ENCODE results near the gene PRPF40A. TPM values are rescaled to one million over a fixed set of nuclear protein-coding genes. Genes with fewer than 3 reads are reported as not detected.

PRPF40A gene
- total and polyA plus RNA-seq, 2 experiments from 2014 or later: 254 to 261 TPM

DNA sequence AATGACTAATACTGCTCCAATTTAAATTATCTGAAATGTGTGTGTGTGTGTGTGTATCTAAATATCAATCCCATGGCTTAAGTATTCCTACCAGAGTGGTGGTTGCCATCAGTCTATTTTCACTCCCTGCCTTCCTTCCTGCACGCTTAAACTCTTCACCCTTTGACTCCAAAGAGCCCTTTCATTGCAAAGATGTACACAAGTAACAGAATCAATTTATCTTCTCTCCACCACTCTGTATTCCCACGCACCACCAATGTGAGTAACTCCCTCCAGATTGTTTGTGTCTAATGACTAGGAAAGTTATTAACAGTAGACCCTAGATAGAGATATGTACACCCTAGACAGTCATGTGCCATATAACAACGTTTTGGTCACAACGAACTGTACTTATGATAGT is 44.0 kb upstream of the PRPF40A start (continued):
- TF ChIP-seq, protein P1, sequence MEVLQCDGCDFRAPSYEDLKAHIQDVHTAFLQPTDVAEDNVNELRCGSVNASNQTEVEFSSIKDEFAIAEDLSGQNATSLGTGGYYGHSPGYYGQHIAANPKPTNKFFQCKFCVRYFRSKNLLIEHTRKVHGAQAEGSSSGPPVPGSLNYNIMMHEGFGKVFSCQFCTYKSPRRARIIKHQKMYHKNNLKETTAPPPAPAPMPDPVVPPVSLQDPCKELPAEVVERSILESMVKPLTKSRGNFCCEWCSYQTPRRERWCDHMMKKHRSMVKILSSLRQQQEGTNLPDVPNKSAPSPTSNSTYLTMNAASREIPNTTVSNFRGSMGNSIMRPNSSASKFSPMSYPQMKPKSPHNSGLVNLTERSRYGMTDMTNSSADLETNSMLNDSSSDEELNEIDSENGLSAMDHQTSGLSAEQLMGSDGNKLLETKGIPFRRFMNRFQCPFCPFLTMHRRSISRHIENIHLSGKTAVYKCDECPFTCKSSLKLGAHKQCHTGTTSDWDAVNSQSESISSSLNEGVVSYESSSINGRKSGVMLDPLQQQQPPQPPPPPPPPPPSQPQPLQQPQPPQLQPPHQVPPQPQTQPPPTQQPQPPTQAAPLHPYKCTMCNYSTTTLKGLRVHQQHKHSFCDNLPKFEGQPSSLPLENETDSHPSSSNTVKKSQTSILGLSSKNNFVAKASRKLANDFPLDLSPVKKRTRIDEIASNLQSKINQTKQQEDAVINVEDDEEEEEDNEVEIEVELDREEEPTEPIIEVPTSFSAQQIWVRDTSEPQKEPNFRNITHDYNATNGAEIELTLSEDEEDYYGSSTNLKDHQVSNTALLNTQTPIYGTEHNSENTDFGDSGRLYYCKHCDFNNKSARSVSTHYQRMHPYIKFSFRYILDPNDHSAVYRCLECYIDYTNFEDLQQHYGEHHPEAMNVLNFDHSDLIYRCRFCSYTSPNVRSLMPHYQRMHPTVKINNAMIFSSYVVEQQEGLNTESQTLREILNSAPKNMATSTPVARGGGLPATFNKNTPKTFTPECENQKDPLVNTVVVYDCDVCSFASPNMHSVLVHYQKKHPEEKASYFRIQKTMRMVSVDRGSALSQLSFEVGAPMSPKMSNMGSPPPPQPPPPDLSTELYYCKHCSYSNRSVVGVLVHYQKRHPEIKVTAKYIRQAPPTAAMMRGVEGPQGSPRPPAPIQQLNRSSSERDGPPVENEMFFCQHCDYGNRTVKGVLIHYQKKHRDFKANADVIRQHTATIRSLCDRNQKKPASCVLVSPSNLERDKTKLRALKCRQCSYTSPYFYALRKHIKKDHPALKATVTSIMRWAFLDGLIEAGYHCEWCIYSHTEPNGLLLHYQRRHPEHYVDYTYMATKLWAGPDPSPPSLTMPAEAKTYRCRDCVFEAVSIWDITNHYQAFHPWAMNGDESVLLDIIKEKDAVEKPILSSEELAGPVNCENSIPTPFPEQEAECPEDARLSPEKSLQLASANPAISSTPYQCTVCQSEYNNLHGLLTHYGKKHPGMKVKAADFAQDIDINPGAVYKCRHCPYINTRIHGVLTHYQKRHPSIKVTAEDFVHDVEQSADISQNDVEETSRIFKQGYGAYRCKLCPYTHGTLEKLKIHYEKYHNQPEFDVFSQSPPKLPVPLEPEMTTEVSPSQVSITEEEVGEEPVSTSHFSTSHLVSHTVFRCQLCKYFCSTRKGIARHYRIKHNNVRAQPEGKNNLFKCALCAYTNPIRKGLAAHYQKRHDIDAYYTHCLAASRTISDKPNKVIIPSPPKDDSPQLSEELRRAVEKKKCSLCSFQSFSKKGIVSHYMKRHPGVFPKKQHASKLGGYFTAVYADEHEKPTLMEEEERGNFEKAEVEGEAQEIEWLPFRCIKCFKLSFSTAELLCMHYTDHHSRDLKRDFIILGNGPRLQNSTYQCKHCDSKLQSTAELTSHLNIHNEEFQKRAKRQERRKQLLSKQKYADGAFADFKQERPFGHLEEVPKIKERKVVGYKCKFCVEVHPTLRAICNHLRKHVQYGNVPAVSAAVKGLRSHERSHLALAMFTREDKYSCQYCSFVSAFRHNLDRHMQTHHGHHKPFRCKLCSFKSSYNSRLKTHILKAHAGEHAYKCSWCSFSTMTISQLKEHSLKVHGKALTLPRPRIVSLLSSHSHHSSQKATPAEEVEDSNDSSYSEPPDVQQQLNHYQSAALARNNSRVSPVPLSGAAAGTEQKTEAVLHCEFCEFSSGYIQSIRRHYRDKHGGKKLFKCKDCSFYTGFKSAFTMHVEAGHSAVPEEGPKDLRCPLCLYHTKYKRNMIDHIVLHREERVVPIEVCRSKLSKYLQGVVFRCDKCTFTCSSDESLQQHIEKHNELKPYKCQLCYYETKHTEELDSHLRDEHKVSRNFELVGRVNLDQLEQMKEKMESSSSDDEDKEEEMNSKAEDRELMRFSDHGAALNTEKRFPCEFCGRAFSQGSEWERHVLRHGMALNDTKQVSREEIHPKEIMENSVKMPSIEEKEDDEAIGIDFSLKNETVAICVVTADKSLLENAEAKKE (CRISPR knock-in tag; IDR thresholded peaks at IDR 0.05): no peak

DNA sequence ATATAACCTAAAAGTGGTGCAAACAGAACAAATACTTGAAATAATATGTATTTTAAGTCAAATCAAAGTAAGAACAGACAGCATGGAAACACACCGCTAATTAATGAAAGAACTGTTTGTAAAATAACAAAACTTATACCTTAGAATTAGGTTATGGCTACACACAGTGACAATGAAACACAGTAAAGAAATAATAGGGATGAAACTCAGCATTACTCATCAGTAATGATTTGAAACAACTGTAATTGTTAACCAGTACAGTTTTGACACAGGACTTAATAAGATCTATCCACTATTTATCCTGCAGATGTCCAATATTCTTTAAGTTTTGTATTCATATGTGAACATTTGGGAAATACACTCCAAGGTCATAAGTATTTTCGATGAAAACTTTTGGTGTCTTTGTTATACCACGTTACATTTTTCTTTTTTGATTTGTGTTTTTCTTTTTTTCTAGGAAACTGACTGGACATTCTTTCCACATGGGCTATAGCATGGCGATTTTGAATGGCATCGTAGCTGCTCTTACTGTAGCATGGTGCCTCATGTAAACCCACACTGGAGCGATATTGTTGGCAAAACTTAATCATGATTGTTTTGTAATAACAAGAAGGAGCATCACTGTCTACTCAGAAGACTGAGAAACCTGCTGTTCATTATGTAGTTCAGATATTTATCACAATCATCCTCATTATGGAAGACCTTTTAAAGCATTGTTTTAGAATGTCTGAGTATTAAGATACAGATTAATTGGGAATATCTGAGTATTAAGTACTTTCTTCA is 42.2 kb upstream of the PRPF40A start:
- peaks cover 13% of the 10 kb centered on the region for H3K36me3 ChIP-seq (ENCODE audit: insufficient read depth)
- no peaks in the 10 kb centered on the region for H3K9me3 Mint-ChIP-seq
- no peak for DNase-seq (ENCODE audit: low spot score)
- no peak overlapping the region for H3K4me2 ChIP-seq
- H3K27me3 Mint-ChIP-seq (ENCODE audit: insufficient read depth, low read depth, poor library complexity): no peaks in the 10 kb centered on the region
- H3K27me3 ChIP-seq (ENCODE audit: insufficient read depth): no peaks in the 10 kb centered on the region
- no peak for ATAC-seq
- H3K4me1 Mint-ChIP-seq: no peaks in the 10 kb centered on the region
- no peak overlapping the region for H3K4me3 Mint-ChIP-seq
- no peak overlapping the region for H3K27ac Mint-ChIP-seq
- H2AFZ ChIP-seq: no peak overlapping the region
- no peaks in the 10 kb centered on the region for H3F3A ChIP-seq (replicated peaks; ENCODE audit: low read depth)
- no peaks in the 10 kb centered on the region for H3K79me2 ChIP-seq (replicated peaks; ENCODE audit: insufficient read depth)
- no peaks in the 10 kb centered on the region; the same call in none of the 2 replicates for H4K20me1 ChIP-seq (replicated peaks; ENCODE audit: insufficient read depth)
- H3K27ac ChIP-seq (ENCODE audit: low read depth): no peak overlapping the region
- H3K4me3 ChIP-seq: no peak overlapping the region
- H3K4me1 ChIP-seq (ENCODE audit: insufficient read depth): no peaks in the 10 kb centered on the region
- H3K36me3 Mint-ChIP-seq (ENCODE audit: low read depth): peaks cover 13% of the 10 kb centered on the region; the same call in 2 of the 3 replicates
- no peaks in the 10 kb centered on the region for H3K9me2 ChIP-seq (ENCODE audit: insufficient read depth)
- TF ChIP-seq POLR2AphosphoS5 (IDR thresholded peaks at IDR 0.05; ENCODE audit: low read depth): no peak
- TF ChIP-seq, protein P2, sequence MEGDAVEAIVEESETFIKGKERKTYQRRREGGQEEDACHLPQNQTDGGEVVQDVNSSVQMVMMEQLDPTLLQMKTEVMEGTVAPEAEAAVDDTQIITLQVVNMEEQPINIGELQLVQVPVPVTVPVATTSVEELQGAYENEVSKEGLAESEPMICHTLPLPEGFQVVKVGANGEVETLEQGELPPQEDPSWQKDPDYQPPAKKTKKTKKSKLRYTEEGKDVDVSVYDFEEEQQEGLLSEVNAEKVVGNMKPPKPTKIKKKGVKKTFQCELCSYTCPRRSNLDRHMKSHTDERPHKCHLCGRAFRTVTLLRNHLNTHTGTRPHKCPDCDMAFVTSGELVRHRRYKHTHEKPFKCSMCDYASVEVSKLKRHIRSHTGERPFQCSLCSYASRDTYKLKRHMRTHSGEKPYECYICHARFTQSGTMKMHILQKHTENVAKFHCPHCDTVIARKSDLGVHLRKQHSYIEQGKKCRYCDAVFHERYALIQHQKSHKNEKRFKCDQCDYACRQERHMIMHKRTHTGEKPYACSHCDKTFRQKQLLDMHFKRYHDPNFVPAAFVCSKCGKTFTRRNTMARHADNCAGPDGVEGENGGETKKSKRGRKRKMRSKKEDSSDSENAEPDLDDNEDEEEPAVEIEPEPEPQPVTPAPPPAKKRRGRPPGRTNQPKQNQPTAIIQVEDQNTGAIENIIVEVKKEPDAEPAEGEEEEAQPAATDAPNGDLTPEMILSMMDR (conservative IDR thresholded peaks at IDR 0.05; ENCODE audit: low read depth in 2 of 2): no peak
- TF ChIP-seq STAT1 (IDR thresholded peaks at IDR 0.05; ENCODE audit: unreplicated experiment): no peak
- TF ChIP-seq JUNB (IDR thresholded peaks at IDR 0.05; ENCODE audit: unreplicated experiment): no peak
- TF ChIP-seq, protein P1 (CRISPR knock-in tag; IDR thresholded peaks at IDR 0.05): no peak
- TF ChIP-seq EZH2phosphoT487 (IDR thresholded peaks at IDR 0.05; ENCODE audit: unreplicated experiment): no peak
- no peak for TF ChIP-seq NANOG (IDR thresholded peaks at IDR 0.05; ENCODE audit: borderline replicate concordance)
